NB4 (cell line): ENCODE data around the gene ART3.

Source experiments
- DNase-seq: peaks from one replicate; pipeline ENCODE4 v3.0.0; 2010; ENCODE audit warnings: low read depth
- H3K4me3 ChIP-seq: one replicate; pipeline ENCODE4 v1.5.1; 2011; ENCODE audit warnings: mild to moderate bottlenecking, low read depth, low read length, moderate library complexity
- MYC ChIP-seq: IDR thresholded peaks from 2 replicates; pipeline ENCODE4 v1.6.1; 2011; ENCODE audit warnings: low read depth, low read length
- POLR2A ChIP-seq: IDR thresholded peaks from 2 replicates; pipeline ENCODE4 v1.6.1; 2011; ENCODE audit warnings: mild to moderate bottlenecking; ENCODE audit not compliant: insufficient read length; ENCODE audit errors: extremely low read depth
- TF ChIP-seq, protein P1 (sequence below): IDR thresholded peaks from 2 replicates; pipeline ENCODE4 v1.6.1; 2011; ENCODE audit warnings: low read depth, low read length
- TF ChIP-seq, protein P2 (sequence below): IDR thresholded peaks from one replicate; pipeline ENCODE4 v1.5.1; 2012; ENCODE audit warnings: low read depth, low read length

Gene ART3

DNA sequence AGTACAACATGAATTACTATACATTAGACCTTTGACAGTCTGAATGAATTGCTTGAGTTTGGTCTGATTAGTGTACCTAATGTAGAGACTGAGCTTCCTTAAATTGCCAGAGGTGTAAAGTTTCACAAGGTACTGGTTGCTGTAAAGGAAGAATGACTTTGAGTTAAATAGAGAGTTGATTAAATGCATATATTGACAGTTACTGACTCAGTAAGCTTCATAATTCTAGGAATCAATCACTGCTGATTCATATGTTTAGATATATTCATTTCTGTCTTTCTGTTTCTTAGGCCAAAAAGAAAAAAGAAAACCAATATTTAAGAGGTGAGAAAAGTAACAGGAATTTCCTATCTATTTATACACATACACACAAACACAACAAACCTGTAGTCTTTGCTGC, 16.2 kb upstream of the ART3 start:
- DNase-seq: no peak
- H3K4me3 ChIP-seq: no peak overlapping the region
- TF ChIP-seq, protein P1, sequence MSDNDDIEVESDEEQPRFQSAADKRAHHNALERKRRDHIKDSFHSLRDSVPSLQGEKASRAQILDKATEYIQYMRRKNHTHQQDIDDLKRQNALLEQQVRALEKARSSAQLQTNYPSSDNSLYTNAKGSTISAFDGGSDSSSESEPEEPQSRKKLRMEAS: no peak
- TF ChIP-seq, protein P2, sequence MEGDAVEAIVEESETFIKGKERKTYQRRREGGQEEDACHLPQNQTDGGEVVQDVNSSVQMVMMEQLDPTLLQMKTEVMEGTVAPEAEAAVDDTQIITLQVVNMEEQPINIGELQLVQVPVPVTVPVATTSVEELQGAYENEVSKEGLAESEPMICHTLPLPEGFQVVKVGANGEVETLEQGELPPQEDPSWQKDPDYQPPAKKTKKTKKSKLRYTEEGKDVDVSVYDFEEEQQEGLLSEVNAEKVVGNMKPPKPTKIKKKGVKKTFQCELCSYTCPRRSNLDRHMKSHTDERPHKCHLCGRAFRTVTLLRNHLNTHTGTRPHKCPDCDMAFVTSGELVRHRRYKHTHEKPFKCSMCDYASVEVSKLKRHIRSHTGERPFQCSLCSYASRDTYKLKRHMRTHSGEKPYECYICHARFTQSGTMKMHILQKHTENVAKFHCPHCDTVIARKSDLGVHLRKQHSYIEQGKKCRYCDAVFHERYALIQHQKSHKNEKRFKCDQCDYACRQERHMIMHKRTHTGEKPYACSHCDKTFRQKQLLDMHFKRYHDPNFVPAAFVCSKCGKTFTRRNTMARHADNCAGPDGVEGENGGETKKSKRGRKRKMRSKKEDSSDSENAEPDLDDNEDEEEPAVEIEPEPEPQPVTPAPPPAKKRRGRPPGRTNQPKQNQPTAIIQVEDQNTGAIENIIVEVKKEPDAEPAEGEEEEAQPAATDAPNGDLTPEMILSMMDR: no peak
- TF ChIP-seq POLR2A: no peak
- no peak for TF ChIP-seq MYC

DNA sequence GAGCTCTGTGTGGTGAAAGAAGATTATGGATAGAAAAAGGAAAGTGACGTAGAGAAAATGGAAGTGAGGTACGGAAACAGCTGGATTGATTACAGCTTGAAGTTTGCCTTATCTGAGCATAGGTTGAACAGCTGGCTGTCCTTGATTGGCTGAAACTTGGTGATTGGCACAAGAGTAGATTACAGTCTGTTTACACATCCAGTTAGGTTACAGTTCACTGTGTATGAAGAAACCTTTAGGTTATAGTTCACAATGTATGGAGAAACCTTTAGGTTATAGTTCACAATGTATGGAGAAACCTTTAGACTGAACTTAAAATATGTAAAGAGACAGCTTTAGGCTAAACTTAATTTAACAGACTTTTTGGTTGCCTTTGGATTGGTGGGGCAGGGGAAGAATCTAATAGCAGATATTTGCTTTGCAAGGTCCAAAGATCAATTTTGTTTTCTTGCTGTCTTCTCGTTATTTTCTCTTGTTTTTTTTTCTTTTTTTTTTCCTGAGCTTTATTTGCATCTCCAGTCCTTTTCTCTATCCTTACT, 15.6 kb upstream of the ART3 start:
- peak; percentile 25 for DNase-seq
- TF ChIP-seq, protein P2: no peak
- TF ChIP-seq, protein P1: no peak
- TF ChIP-seq POLR2A: no peak
- no peak for TF ChIP-seq MYC

DNA sequence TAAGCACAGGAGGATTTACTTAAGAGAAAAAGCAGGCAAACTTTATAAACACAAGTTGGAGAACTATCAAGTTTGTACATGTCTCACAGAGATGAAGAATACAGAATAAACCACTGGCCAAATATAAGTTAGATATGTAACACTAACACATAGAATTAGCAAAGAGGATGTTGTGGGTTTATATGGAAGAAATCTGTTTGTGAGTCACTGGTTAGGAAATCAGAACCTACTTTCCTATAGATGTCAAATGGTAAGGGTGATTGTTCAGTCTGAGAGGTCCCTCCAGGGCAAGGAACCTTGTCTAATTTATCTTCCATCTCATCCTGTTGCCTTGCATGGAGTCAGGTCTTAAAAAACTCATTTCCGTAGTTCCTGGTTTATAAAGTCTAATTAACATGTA, 14.8 kb upstream of the ART3 start:
- H3K4me3 ChIP-seq: no peak overlapping the region
- peak; percentile 80 for DNase-seq
- TF ChIP-seq MYC: no peak
- TF ChIP-seq, protein P2: no peak
- TF ChIP-seq, protein P1: no peak
- no peak for TF ChIP-seq POLR2A

More for the DNA sequence above, 15.6 kb upstream of the ART3 start:
- no peak overlapping the region for H3K4me3 ChIP-seq

DNA sequence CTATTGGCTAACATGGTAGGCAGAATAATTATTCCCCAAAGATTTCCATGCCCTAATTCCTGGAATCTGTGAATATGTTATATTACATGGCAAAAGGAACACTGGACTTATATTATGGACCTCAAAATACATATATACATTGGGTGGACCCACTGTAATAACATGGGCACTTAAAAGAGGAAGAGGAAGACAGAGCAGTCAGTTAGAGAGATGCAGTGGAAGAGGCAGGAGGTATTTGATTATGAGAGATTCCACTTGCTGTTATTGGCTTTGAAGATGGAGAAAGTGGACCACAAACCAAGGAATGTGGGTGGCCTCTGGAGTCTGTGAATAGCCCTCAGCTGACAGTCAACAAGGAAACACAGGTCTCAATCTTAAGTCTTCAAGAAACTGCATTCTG, 14.0 kb upstream of the ART3 start:
- TF ChIP-seq, protein P1: no peak
- TF ChIP-seq MYC: no peak
- TF ChIP-seq, protein P2: no peak
- H3K4me3 ChIP-seq: no peak overlapping the region
- peak; percentile 29 for DNase-seq

DNA sequence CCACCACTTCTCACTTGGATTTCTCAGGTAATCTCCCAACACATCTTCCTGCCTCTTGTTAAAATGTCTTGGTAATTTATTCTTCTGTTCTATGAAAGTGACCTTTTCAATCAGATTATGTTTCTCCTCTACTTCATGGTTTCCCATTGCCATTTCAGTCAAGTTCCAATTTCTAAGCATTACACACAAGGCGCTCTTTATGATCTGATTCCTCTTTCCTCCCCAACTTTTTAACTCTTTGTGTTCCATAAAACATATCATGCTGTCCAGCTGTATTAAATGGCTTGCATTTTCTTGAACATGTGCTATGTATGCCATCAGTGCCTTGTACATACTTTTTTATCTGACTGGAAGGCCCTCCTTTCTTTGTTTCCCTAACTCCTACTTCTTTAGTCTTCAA, 13.1 kb upstream of the ART3 start:
- TF ChIP-seq, protein P2: no peak
- TF ChIP-seq, protein P1: no peak
- TF ChIP-seq POLR2A (no peak), MYC (no peak)
- H3K4me3 ChIP-seq: no peak overlapping the region
- no peak for DNase-seq

DNA sequence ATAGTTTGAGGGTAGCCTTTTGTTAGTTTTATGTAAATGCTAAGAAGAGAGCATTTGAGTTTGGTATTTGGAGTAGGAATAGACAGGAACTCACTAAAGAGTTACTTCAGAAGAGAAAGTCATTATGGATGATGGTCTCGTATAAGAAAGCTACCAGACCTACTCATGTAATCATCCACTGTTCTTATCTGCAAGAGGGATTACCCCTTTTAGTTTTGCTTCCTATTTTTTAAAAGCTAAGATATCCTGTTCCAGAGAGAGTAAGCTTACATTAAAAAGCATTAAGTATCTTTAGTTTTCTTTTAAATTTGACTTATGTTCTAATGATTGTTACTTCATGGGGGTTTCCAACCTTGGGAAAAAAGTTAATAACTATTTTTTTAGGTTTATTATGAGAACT, 12.5 kb upstream of the ART3 start:
- peak; percentile 31 for DNase-seq
- TF ChIP-seq, protein P1: no peak
- TF ChIP-seq POLR2A (no peak), MYC (no peak)
- TF ChIP-seq, protein P2: no peak

More for the DNA sequence above, 12.5 kb upstream of the ART3 start:
- H3K4me3 ChIP-seq: no peak overlapping the region
